DOHH2 (cell line): ENCODE results near the gene EXOSC2.

Experiments used
- H3F3A ChIP-seq: fragments of 200-600 bp; sonication (generic), shearing (Covaris generic); 2 replicates; pipeline ENCODE4 v1.6.0; 2016; ENCODE audit warnings: antibody characterized with exemption, mild to moderate bottlenecking; ENCODE audit not compliant: control insufficient read depth, insufficient read depth
- H3K27ac ChIP-seq: fragments of 200-600 bp; sonication (generic); 2 replicates; pipeline ENCODE4 v1.5.1; 2014; ENCODE audit warnings: low read depth, mild to moderate bottlenecking, low read length, moderate library complexity
- H3K27me3 ChIP-seq: fragments of 200-600 bp; sonication (generic); 2 replicates; pipeline ENCODE4 v1.6.1; 2014; ENCODE audit warnings: mild to moderate bottlenecking, low read length, mixed read lengths; ENCODE audit not compliant: control insufficient read depth
- H3K36me3 ChIP-seq: fragments of 200-600 bp; sonication (generic); 2 replicates; pipeline ENCODE4 v1.6.1; 2014; ENCODE audit warnings: mild to moderate bottlenecking, low read length, moderate library complexity, mixed read lengths; ENCODE audit not compliant: control insufficient read depth
- H3K4me1 ChIP-seq: fragments of 200-600 bp; sonication (generic); 2 replicates; pipeline ENCODE4 v1.6.1; 2014; ENCODE audit warnings: mild to moderate bottlenecking, low read length, mixed read lengths; ENCODE audit not compliant: control insufficient read depth
- H3K4me2 ChIP-seq: fragments of 200-600 bp; sonication (generic); 2 replicates; pipeline ENCODE4 v1.6.0; 2014; ENCODE audit warnings: mild to moderate bottlenecking, low read length, moderate library complexity
- H3K4me3 ChIP-seq: fragments of 200-600 bp; sonication (generic); 2 replicates; pipeline ENCODE4 v1.5.1; 2014; ENCODE audit warnings: mild to moderate bottlenecking, low read length, mixed read lengths
- H3K79me2 ChIP-seq: fragments of 200-600 bp; sonication (generic); 2 replicates; pipeline ENCODE4 v1.6.1; 2014; ENCODE audit warnings: mild to moderate bottlenecking, low read length, mixed read lengths; ENCODE audit not compliant: control insufficient read depth
- H3K9me2 ChIP-seq: fragments of 200-600 bp; sonication (generic); replicated peaks from 2 replicates; pipeline ENCODE4 v1.6.1; 2014; ENCODE audit warnings: mild to moderate bottlenecking, low read length, mixed read lengths; ENCODE audit not compliant: control insufficient read depth
- H3K9me3 ChIP-seq: fragments of 200-600 bp; sonication (generic); 2 replicates; pipeline ENCODE4 v1.6.1; 2014; ENCODE audit warnings: antibody characterized with exemption, low read length, mixed read lengths; ENCODE audit not compliant: control insufficient read depth, insufficient read depth
- H4K20me1 ChIP-seq: fragments of 200-600 bp; sonication (generic); 2 replicates; pipeline ENCODE4 v1.6.0; 2014; ENCODE audit warnings: low read depth, mild to moderate bottlenecking, antibody characterized with exemption, low read length, moderate library complexity; ENCODE audit not compliant: control insufficient read depth, insufficient read depth
- EZH2phosphoT487 ChIP-seq: fragments of 200-600 bp; sonication (generic); IDR thresholded peaks from 2 replicates; pipeline ENCODE4 v1.6.1; 2017; ENCODE audit warnings: borderline replicate concordance, mild to moderate bottlenecking, antibody characterized with exemption, low read length, moderate library complexity, mixed read lengths
- TF ChIP-seq, protein P1 (sequence below): fragments of 200-600 bp; sonication (generic); IDR thresholded peaks from one replicate; pipeline ENCODE4 v1.5.1; 2014; ENCODE audit warnings: antibody characterized with exemption, mild to moderate bottlenecking, low read depth, low read length; ENCODE audit not compliant: poor library complexity, severe bottlenecking

EXOSC2 gene

GRCh38 chr9:130739081-130739480, 45.5 kb downstream of the EXOSC2 start:
- Histone ChIP-seq H3K27me3 (no peaks in the 10 kb centered on the region), H3K9me3 (no peaks in the 10 kb centered on the region), H4K20me1 (no peaks in the 10 kb centered on the region), H3K79me2 (peaks cover 18% of the 10 kb centered on the region), H3K4me2 (no peak overlapping the region), H3K27ac (no peak overlapping the region), H3K9me2 (no peaks in the 10 kb centered on the region), H3F3A (no peaks in the 10 kb centered on the region), H3K4me1 (no peaks in the 10 kb centered on the region), H3K4me3 (no peak overlapping the region), H3K36me3 (no peaks in the 10 kb centered on the region)
- TF ChIP-seq, protein P1, sequence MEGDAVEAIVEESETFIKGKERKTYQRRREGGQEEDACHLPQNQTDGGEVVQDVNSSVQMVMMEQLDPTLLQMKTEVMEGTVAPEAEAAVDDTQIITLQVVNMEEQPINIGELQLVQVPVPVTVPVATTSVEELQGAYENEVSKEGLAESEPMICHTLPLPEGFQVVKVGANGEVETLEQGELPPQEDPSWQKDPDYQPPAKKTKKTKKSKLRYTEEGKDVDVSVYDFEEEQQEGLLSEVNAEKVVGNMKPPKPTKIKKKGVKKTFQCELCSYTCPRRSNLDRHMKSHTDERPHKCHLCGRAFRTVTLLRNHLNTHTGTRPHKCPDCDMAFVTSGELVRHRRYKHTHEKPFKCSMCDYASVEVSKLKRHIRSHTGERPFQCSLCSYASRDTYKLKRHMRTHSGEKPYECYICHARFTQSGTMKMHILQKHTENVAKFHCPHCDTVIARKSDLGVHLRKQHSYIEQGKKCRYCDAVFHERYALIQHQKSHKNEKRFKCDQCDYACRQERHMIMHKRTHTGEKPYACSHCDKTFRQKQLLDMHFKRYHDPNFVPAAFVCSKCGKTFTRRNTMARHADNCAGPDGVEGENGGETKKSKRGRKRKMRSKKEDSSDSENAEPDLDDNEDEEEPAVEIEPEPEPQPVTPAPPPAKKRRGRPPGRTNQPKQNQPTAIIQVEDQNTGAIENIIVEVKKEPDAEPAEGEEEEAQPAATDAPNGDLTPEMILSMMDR = no peak
- no peak for TF ChIP-seq EZH2phosphoT487

DNA sequence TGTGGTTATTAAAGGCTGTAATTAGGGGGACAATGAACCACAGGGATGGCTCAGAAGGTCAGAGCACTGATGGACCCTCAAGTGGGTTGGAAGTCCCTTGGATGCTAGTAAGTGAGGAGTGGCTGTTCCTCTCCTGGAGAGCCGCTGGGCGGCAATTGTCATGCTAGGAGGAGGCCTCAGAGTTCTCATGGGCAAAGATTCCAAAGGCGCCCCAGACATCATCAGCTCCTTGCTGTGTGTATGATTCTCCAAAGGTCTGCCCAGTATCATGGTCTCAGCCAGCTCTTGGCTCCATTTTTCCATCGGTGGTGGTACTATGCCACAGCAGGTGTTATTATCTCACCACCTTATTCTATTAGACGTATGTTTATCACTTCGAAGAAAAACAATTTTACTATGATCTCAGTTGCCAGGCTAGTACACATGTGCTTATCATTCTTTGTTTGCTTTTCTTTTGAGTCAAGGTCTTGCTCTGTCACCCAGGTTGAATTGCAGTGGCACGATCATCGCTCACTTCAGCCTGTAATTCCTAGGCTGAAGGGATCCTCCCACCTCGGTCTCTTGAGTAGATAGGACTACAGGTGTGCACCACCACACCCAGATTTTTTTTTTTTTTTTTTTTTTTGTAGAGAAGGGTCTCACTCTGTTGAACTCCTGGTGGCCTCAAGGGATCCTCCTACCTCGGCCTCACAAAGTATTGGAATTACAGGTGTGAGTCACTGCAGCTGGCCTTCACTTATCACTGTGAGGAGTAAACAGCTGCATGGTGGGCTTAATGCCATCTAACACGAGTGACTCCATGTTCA, 46.8 kb downstream of the EXOSC2 start:
- no peak overlapping the region for H3K4me3 ChIP-seq
- H3K27me3 ChIP-seq = no peaks in the 10 kb centered on the region
- no peak overlapping the region for H3K4me2 ChIP-seq
- H3F3A ChIP-seq = no peaks in the 10 kb centered on the region
- no peaks in the 10 kb centered on the region for H4K20me1 ChIP-seq
- H3K4me1 ChIP-seq = no peaks in the 10 kb centered on the region
- H3K9me3 ChIP-seq = no peaks in the 10 kb centered on the region
- H3K79me2 ChIP-seq = peaks cover 18% of the 10 kb centered on the region
- no peaks in the 10 kb centered on the region for H3K36me3 ChIP-seq
- H3K9me2 ChIP-seq = no peaks in the 10 kb centered on the region
- TF ChIP-seq, protein P1 = no peak
- no peak for TF ChIP-seq EZH2phosphoT487
- no peak overlapping the region for H3K27ac ChIP-seq

DNA sequence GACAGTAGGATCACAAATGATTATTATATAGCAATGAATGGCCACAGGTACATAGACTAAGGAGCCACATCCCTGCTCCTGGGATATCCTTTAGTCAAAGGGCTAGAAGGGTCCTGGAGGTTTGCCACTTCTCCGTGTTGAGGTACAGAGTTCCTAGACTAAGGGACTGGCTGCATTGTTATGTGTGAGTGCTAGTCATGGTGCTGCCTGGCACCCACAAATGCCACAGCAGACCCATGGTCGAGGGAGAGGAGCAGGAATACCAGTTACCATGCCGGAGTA, 47.4 kb downstream of the EXOSC2 start:
- TF ChIP-seq EZH2phosphoT487 = no peak
- TF ChIP-seq, protein P1 = no peak
- Histone ChIP-seq H4K20me1 (no peaks in the 10 kb centered on the region), H3K79me2 (peaks cover 20% of the 10 kb centered on the region), H3K27ac (no peak overlapping the region), H3K9me3 (no peaks in the 10 kb centered on the region), H3K27me3 (no peaks in the 10 kb centered on the region), H3F3A (no peaks in the 10 kb centered on the region), H3K36me3 (no peaks in the 10 kb centered on the region), H3K4me1 (no peaks in the 10 kb centered on the region), H3K9me2 (no peaks in the 10 kb centered on the region), H3K4me3 (no peak overlapping the region), H3K4me2 (no peak overlapping the region)
